Stimulated activated CD4-positive, alpha-beta T cell treated with anti-CD3 and anti-CD28 coated beads, Interleukin-1b, Interleukin-23, amount 100 ng/mL, for 24 hours (primary cell): ENCODE results near the gene ATP5F1D.

Experiments used
- DNase-seq, 4 experiments: peaks; one replicate each; pipeline ENCODE4 v3.0.0-alpha.2; 2020; ENCODE audit warnings: low read depth in 4 of 4, low spot score in 1 of 4

ATP5F1D gene

GRCh38 chr19:1269065-1269477, 27.5 kb downstream of the ATP5F1D start, which contains the start of gene CIRBP:
Gene CIRBP (plus strand): TSS chr19:1269332. CDS start chr19:1270934, 1,602 bp downstream.
- peak; percentile 95 to 100 (median 98) for DNase-seq

DNA sequence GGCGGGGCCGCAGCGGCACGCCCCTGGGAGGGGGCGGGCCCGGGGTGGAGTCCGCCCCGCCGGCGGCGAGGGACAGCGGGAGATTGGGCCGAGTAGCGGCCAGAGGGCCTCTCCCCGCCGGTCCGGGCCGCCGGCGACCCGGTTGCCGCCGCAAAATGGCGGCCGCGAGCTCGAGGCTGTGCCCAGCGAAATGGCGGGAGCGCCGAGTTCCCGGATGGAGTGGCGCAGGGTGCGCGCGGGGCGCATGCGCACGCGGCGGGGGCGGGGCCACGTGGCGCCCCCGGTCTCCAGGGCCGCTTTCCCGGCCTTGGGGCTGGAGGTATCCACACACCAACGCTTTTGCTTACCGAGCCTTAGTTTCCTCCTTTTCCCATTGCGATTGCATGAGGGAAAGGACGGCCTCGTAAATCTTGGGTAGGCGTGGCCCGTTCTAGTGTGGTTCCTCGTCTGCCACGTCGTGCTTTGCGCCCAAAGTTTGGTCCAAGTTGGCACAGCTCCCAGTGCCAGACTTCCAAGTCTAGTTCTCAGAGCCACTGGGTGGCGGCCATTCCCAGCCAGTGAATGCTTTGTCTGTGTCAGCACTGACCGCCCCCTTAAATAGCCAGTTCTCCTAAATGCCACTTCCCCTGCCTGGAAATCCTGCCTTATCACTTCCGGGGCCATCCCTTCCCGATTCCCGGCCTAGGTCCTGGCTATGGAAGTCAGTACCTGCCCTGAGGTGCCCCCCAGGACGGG, 28.1 kb downstream of the ATP5F1D start:
- DNase-seq: peak in 3 of 4 experiments; percentile 72 to 81 (median 78)

DNA sequence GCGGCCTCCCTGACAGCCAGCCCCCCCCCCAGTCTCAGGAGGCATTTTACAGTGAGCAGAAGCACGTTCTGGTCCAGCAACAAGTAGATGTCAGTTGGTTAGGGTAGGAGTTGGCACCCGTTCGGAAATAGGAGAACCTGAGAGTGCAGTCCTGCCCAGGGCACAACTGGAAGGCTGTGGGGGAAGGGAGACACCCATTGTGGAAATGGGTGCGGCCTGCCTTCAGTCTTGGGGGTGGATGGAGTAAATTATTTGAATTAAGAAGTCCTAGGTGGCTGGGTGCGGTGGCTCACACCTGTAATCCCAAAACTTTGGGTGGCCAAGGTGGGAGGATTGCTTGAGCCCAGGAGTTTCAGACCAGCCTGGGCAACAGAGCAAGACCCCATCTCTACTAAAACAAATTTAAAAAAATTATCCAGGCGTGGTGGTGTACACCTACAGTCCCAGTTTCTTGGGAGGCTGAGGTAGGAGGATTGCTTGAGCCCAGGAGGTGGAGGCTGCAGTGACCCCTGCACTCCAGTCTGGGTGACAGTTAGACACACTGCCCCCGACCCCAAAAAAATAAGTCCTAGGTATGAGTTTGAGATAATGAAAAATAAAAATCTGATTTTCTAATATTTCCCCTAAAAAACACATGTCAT, 28.8 kb downstream of the ATP5F1D start:
- DNase-seq: no peak

DNA sequence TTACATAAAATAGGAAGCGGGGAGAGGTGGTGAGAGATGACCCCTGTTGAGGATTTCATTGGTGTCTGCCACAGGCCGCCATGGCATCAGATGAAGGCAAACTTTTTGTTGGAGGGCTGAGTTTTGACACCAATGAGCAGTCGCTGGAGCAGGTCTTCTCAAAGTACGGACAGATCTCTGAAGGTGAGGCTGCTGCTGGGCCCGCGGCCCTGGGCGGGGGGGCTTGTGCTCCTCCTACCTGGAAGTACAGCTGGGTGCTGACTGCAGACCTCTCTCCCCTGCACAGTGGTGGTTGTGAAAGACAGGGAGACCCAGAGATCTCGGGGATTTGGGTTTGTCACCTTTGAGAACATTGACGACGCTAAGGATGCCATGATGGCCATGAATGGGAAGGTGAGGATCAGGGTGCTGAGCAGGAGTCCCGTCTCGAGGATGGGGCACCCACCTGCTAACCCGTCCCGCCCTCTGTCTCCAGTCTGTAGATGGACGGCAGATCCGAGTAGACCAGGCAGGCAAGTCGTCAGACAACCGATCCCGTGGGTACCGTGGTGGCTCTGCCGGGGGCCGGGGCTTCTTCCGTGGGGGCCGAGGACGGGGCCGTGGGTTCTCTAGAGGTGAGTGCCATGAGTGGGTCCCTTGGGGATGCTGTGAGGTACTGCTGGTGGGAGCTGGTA, 29.4 kb downstream of the ATP5F1D start:
- no peak for DNase-seq

DNA sequence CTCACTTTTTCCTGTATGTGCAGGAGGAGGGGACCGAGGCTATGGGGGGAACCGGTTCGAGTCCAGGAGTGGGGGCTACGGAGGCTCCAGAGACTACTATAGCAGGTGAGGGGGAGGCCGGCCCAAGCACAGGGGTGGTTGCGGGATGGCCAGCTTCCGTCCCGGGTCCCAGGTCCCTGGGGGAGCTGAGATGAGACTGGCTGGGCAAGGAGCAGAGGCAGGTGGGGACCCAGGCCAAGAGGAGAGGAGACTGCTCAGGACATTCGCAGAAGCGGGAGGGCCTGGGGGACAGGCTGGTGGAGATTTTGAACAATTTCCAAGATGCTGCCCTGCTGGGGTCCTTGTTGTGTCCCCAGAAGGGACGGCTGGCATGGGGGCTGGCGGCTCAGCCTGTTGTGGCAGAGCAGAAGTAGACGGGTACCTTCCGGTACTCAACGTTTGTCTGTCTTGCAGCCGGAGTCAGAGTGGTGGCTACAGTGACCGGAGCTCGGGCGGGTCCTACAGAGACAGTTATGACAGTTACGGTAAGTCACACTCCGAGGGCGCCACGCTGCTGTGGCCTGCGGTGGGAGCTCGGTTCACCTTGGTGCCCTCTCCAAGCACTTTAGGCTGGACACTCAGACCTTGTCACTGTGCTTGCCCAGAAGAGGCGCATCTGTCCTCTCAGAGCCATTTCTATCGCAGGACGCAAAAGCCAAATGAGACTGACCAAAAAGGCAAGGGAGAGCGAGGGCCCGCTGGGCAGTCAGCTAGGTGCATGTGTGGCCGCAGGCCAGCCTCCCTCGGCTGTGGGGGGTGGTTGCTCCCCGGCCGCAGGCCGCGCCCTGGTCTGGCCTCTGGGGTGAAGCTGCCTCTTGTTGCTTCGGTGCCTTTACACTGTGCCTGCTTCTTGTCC, 30.2 kb downstream of the ATP5F1D start:
- no peak for DNase-seq

GRCh38 chr19:1272423-1273262, 31.1 kb downstream of the ATP5F1D start:
- no peak for DNase-seq

DNA sequence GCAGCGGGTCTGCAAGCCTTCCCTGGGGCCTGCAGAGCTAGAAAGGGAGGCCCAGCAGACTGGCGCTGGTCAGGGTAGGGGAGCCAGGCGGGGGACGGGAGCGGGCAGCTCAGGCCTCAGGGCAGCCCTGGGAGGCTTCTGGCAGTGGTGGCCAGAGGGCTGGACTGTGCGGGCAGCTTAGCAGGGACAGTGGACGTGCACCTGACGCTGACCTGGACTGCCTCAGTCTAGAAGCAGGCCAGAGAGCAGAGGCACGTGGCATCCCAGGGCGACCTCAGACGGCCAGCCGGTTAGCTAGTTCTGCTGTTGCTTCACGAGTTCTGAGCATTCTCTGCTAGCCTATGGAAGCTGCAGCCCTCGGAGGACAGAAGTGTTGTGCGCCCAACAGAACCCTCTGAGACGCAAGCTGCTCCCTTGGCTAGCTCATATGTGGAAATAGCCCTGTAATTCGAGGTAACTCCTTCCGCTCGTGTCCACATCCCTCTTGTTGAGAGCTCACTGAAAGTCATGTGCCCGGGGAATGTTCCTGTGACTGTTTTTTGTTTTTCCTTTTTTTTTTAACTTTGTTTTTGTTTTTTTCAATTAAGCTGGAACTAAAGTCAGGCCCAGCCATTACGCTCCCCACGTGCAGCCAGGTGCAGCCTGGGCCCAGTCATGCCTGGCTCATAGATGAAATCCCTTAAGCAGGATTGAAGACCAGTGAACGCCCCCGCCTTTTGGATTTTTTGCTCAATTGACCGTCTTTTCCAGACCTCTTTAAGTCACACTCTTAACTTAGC, 31.9 kb downstream of the ATP5F1D start:
- no peak for DNase-seq

DNA sequence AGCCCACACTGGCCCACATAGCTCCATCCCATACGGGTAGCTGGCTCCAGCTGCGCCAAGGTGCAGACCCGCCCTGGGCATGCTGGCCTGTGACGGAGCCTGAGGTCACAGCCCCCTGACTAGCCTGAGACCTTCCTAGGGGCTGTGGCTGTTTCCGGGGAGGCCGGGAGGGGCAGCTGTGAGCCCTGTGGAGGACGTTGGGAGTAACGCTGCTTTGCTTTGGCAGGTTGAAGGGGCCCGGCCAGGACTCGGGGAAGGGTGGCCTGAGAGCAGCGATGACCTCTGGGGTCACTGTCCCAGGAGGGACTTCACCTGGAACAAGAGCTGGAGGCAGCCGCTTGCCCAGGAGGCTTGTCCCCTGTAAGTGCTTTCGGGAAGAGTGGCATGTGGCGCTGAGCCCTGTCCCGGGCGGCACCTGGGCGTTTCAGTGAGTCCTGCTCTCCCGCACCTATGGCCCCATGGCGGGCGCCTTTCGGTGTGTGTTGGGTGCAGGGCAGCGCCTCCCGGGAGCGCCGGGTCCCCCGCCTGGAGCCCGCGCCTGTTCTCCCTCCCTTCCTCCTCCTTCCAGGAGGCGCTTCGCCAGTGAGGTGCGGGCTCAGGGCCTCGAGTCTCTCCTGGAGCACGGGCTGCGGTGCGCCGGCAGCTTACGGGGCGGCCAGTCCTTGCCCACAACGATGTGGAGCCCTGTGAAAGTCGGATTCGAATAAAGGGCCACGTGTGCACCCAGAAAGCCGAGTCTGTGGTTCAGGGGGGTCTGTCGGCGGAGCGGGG, 32.7 kb downstream of the ATP5F1D start:
- DNase-seq: no peak

DNA sequence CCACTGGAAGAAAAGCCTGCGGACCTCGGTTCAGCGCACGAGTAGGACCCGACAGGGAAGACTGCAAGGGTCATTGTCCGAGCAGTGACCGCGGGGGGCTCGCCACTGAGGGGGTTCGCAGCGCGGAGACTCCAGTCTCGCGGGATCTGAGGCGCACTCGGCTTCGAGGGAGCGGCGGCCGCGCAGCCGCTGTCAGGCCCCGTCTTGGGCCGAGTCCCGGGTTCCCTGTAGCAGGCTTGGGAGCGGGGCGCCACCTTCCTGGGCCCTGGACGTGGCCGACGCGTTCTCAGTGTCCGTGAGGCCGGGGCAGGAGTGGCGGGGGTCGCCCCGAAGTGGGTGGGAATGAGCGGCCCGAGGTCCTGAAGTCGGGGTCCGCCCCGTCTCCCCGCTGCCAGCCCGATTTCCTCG, 33.3 kb downstream of the ATP5F1D start:
- DNase-seq: no peak

GRCh38 chr19:1275260-1275975, 33.9 kb downstream of the ATP5F1D start, which contains the start of gene FAM174C:
Gene FAM174C (plus strand): TSS chr19:1275530. CDS start chr19:1275550, 20 bp downstream.
- DNase-seq: peak; percentile 87 to 96 (median 93)

GRCh38 chr19:1275976-1276627, 34.6 kb downstream of the ATP5F1D start:
- DNase-seq: no peak

DNA sequence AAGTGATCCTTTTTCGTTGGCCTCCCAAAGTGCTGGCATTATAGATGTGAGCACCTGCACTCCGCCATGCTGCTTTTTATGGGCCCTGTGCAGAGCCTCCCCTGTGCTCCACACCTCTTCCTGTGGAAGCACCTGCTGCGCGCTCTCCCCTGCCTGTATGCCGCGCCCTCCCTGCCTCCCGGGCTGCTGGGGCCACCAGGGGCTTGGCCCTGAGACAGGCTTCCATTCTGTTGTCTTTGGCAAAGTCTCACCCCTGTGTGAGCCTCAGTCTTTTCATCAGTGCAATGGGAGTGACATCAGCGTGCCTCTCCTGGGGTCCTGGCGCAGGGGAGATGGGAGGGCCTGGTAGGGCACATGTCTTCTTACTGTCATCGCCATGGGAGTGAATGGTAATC, 35.1 kb downstream of the ATP5F1D start:
- DNase-seq: no peak

DNA sequence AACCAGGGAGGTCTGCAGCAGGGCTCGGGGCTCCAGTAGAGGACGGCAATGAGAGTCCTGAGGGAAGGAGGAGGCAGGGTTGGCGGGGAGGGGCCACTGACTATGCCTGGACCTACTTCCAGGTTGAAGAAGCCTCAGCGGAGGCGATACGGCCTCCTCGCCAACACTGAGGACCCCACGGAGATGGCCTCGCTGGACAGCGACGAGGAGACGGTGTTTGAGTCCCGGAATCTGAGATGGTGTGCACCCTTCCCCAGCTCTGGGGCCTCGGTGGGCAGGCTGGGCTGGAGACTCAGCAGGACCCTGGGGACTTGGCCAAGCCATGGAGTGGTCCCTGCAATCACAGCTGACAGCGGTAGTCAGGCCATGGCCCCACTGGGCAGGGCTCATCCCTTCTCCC, 35.5 kb downstream of the ATP5F1D start:
- DNase-seq: no peak

- no peak for DNase-seq
These were observed 36.5 kb downstream of the ATP5F1D start for GRCh38 chr19:1278074-1278473.

GRCh38 chr19:1278713-1279660, 37.4 kb downstream of the ATP5F1D start:
- DNase-seq: no peak

DNA sequence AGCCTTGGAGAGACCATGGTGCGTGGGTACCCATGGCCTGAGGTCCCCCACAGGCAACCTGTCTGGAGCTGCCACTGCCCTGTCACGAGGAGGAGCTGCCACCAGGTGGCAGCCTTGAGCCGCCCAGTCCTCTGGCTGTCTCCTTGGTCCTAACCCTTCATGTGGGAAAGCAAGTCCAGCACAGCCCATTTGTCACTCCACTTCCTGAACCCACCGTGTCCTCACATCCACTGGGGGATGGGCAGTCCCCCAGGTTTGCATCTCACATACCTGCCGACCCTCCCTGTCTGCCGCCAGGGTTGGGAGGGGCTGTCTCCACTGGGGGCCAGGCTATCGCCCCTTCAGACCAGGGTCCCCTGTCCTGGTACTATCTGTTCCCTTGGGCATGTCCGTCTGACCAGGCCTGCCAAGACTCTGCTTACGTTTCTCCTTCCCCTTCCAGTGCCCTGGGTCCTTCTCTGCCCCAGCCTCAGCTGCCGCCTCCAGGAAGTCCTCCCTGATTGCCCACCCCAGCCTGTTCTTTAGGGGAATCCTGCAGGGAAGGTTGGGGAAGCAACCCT, 38.3 kb downstream of the ATP5F1D start:
- peak in 3 of 4 experiments; percentile 65 to 67 (median 66) for DNase-seq
